ENCODE results near the gene PIP4K2A.

Gene PIP4K2A

GRCh38 chr10:22634606-22635459 is 79.5 kb downstream of the PIP4K2A start:
- no peak for DNase-seq

- DNase-seq, result no peak
Measured at GRCh38 chr10:22634093-22634492, 80.3 kb downstream of the PIP4K2A start.

GRCh38 chr10:22633528-22633927 is 80.8 kb downstream of the PIP4K2A start:
- DNase-seq, result no peak

- DNase-seq, result no peak
Measured at GRCh38 chr10:22633106-22633505, 81.3 kb downstream of the PIP4K2A start.

GRCh38 chr10:22631646-22632278 is 82.6 kb downstream of the PIP4K2A start:
- DNase-seq, result no peak

- DNase-seq, result no peak
Measured at GRCh38 chr10:22631185-22631584, 83.2 kb downstream of the PIP4K2A start.

GRCh38 chr10:22630234-22631174 is 83.9 kb downstream of the PIP4K2A start:
- DNase-seq, result peak in 1 of 4 experiments; percentile 9

- no peak for DNase-seq
Measured at GRCh38 chr10:22629852-22630233, 84.5 kb downstream of the PIP4K2A start.

- no peak for DNase-seq
Measured at GRCh38 chr10:22629126-22629525, 85.3 kb downstream of the PIP4K2A start.

- DNase-seq, result no peak
Measured at GRCh38 chr10:22628309-22628708, 86.1 kb downstream of the PIP4K2A start.

- no peak for DNase-seq
Measured at GRCh38 chr10:22626784-22627183, 87.6 kb downstream of the PIP4K2A start.

- DNase-seq, result no peak
Measured at GRCh38 chr10:22625516-22626290, 88.7 kb downstream of the PIP4K2A start.

- no peak for DNase-seq
Measured at GRCh38 chr10:22624287-22624738, 90.1 kb downstream of the PIP4K2A start.

- no peak for DNase-seq
Measured at GRCh38 chr10:22623633-22624253, 90.6 kb downstream of the PIP4K2A start.

GRCh38 chr10:22622242-22622806 is 92.1 kb downstream of the PIP4K2A start:
- no peak for DNase-seq

GRCh38 chr10:22621726-22622125 is 92.7 kb downstream of the PIP4K2A start:
- no peak for DNase-seq

- no peak for DNase-seq
Measured at GRCh38 chr10:22620929-22621328, 93.4 kb downstream of the PIP4K2A start.

GRCh38 chr10:22620140-22620857 is 94.1 kb downstream of the PIP4K2A start:
- no peak for DNase-seq

- DNase-seq, result no peak
Measured at GRCh38 chr10:22619101-22619500, 95.3 kb downstream of the PIP4K2A start.

GRCh38 chr10:22618078-22618785 is 96.1 kb downstream of the PIP4K2A start:
- DNase-seq, result no peak
